GM21737 (cell line): Measurements from ENCODE around the gene CSK.

Source experiments
- ATAC-seq: cut with Tn5 transposase; IDR thresholded peaks from one replicate; pipeline ENCODE4 v1.9.1; 2021; ENCODE audit warnings: mild to moderate bottlenecking, moderate library complexity; ENCODE audit not compliant: unreplicated experiment

Gene CSK

DNA sequence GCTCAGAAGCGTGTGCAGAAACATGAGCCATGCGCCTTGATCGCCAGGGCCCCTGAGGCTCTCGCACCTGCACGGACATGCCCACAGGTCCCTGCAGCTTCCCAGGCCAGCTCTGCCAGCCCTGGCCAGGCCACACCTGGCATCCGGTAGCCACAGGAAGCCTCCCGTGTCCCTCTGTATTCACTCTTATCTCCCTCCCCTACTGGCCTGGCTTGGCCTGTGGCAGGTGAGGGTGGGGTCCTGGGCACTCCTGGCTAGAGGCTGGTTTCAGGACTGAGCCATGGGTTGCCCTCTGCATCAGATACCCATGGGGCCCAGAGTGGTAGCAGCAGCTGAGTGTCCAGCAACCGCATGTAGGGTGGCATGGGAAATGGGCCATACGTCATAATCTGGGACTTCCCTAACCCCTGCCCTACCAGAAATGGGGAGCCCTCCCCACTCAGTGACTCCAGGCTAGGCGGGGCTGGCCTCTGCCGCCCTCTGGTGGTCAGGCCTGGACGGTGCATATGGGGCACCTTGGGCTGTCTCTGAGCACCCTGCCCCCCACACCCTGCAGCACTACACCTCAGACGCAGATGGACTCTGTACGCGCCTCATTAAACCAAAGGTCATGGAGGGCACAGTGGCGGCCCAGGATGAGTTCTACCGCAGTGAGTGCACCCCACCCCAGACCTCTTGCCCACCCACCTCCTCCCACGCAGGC lies 18.1 kb downstream of the CSK start:
- peak; percentile 57 for ATAC-seq

DNA sequence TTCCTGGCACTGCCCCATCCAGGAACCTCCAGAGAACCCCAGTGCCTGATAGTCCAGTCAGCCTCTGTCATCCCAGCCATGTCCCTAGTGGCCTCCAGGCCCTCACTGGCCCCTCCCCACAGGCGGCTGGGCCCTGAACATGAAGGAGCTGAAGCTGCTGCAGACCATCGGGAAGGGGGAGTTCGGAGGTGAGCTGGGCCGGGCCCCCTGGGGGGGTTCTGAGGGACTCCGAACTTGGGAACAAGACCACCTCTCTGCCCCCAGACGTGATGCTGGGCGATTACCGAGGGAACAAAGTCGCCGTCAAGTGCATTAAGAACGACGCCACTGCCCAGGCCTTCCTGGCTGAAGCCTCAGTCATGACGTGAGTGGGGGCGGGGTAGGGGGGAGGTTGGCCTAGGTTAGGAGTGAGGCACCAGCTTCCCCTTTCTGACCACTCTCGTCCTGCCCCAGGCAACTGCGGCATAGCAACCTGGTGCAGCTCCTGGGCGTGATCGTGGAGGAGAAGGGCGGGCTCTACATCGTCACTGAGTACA lies 18.7 kb downstream of the CSK start:
- ATAC-seq = no peak

DNA sequence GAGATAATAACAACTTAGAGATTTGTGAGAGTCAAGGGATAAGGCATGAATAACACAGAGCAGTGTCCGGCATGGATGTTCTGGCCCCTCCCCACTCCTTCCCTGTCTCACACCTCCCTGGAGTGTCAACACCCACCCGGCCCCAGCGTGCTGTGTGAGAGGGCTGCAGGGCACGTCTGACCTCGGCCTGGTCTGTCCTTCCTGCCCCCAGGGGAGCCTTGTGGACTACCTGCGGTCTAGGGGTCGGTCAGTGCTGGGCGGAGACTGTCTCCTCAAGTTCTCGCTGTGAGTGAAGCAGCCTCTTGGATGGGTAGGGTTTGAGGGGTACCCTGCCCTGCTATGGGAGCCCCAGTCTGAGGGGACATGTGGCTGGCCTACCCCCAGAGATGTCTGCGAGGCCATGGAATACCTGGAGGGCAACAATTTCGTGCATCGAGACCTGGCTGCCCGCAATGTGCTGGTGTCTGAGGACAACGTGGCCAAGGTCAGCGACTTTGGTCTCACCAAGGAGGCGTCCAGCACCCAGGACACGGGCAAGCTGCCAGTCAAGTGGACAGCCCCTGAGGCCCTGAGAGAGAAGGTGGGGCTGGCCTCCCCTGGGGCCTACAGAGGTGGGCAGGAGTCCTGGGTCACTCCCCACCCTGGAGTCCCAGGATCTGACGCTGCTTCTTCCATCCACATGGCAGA lies 19.6 kb downstream of the CSK start:
- ATAC-seq = no peak

DNA sequence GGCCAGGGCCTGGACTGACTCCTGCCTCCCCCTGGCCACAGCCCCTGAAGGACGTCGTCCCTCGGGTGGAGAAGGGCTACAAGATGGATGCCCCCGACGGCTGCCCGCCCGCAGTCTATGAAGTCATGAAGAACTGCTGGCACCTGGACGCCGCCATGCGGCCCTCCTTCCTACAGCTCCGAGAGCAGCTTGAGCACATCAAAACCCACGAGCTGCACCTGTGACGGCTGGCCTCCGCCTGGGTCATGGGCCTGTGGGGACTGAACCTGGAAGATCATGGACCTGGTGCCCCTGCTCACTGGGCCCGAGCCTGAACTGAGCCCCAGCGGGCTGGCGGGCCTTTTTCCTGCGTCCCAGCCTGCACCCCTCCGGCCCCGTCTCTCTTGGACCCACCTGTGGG lies 20.4 kb downstream of the CSK start:
- ATAC-seq = no peak

DNA sequence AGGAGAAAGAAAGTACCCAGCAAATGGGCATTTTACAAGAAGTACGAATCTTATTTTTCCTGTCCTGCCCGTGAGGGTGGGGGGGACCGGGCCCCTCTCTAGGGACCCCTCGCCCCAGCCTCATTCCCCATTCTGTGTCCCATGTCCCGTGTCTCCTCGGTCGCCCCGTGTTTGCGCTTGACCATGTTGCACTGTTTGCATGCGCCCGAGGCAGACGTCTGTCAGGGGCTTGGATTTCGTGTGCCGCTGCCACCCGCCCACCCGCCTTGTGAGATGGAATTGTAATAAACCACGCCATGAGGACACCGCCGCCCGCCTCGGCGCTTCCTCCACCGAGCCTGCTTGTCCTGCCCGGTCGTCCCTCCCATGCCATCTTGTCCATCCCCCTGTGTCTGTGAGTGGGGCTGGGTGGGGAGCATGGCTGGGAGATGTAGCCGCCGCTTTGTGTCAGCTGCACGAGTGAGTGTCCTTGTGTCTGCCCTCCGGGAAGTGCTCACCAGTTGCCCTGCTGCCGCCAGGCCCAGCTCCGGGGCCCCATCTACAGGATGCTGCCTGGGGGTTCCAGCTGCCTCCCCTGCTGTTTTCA lies 21.1 kb downstream of the CSK start:
- ATAC-seq = no peak

DNA sequence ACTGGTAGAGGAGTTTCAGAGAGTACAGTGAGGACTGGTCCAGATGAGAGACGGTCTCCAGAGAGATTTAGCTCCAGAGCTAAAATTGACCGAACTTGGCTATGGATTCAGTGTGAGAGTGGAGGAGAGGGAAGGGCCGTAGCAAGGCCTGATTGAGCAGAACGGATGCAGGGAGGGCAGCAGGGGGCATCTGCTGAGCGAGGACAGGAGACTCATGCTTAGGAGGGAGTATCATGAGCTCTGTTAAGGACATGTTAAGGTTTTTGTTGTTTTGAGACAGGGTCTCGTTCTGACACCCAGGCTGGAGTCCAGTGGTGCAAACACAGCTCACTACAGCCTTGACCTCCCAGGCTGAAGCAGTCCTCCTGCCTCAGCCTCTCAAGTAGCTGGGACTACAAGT lies 23.1 kb downstream of the CSK start:
- ATAC-seq = no peak

DNA sequence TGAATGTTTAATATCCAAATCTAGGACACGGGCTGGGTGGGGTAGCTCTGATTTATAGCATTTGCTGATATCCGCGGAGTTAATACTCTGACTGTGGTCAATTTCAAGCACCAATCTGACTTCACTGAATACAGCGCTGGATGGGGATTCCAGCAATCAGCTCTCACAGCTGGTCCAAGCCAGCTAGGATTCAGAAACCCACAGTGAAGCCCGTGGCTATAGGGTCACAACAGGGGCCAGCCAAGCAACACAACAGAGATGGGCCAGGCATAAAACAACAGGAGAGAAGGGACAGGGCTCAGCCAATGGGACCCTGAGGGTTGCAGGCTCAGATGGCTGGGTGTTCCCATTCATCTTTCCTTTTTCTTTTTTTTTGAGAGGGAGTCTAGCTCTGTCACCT lies 25.4 kb downstream of the CSK start:
- no peak for ATAC-seq

DNA sequence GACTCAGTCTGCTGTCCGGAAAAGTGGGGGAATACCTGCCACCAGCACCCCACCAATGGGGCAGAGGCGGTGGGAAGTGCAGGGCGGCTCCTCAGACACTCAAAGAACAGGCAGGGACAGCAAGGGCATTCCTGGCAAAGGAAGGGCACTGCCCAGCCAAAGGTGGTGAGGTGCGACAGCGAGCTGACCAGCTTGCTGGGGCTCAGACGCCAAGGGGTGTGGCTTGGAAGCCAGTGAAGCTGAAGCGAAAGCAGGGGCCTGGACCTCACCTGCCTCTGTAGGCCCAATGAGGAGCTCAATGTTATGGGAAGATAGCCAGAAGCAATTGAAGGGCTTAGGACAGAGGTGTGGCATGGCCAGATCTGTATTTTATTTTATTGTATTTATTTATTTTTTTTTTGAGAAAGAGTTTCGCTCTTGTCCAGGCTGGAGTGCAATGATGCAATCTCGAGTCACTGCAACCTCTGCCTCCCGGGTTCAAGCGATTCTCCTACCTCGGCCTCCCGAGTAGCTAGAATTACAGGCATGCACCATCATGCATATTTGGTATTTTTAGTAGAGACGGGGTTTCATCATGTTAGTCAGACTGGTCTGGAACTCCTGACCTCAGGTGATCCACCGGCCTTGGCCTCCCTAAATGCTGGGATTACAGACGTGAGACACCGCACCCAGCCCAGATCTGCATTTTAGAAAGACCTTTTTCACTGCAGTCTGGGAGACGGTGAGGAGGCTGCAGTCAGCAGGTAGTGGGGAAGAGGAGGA lies 26.4 kb downstream of the CSK start:
- no peak for ATAC-seq

DNA sequence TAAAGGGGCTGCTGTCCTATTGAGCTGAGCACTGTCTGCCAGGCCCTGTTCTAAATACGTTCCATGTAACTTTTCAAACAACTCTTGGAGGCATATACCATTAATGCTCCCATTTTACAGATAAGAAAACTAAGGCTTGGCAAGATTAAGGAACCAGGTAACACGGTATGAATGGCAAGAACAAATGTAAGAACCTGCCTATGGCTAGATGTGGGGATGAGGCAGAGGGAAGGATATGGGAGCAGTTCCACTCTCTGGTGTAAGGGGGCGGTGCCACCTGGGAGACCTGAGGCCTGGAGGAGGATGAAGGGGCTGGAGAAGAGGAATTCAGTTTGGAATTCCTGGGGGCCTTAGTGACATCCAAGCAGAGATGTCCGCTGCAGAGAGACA lies 27.0 kb downstream of the CSK start:
- no peak for ATAC-seq

GRCh38 chr15:74809242-74809641 lies 27.4 kb downstream of the CSK start:
- no peak for ATAC-seq

DNA sequence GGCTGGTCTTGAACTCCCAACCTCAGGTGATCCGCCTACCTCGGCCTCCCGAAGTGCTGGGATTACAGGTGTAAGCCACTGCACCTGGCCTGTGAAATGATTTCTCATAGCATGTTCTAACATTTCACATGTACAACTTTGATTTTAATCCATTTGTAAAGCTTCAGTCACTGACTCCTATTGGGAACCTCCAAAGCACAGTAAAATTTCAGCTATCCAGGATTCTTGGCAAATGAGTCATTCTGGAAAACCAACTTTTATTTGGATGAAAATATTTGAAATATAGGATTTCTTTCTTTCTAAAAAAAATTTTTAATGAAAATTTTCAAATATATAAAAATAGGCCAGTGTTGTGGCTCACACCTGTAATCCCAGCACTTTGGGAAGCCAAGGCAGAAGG lies 28.1 kb downstream of the CSK start:
- ATAC-seq = no peak

DNA sequence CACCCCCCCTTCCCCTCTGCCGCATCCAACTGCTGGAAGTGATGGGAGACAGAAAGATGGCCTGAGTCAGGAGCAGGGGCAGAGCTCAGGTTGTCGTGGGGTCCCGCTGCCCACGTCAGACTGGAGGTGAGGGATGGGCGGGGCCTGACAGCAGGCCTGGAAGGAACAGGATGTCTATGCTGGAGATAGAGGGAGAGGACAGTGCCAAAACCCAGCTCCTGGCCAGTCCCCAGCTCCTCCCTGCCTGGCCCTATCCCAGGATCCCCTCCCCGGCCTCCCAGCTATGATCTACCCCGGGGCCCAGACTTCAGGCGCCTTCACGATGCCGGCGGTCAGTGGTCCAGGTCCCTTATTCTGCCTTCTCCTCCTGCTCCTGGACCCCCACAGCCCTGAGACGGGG lies 30.7 kb downstream of the CSK start, which contains the start of gene LMAN1L:
TSS of gene LMAN1L (plus strand) at position 303 of the 400 bp plus-strand sequence. CDS start at position 323, 20 bp downstream.
- no peak for ATAC-seq

GRCh38 chr15:74815121-74815934 lies 33.4 kb downstream of the CSK start:
- ATAC-seq = no peak

- no peak for ATAC-seq
Observed at GRCh38 chr15:74815961-74816360, 34.1 kb downstream of the CSK start.

GRCh38 chr15:74816624-74817369 lies 34.9 kb downstream of the CSK start:
- ATAC-seq = no peak

GRCh38 chr15:74817370-74817737 lies 35.5 kb downstream of the CSK start:
- ATAC-seq = no peak

GRCh38 chr15:74820056-74820455 lies 38.2 kb downstream of the CSK start:
- ATAC-seq = no peak

DNA sequence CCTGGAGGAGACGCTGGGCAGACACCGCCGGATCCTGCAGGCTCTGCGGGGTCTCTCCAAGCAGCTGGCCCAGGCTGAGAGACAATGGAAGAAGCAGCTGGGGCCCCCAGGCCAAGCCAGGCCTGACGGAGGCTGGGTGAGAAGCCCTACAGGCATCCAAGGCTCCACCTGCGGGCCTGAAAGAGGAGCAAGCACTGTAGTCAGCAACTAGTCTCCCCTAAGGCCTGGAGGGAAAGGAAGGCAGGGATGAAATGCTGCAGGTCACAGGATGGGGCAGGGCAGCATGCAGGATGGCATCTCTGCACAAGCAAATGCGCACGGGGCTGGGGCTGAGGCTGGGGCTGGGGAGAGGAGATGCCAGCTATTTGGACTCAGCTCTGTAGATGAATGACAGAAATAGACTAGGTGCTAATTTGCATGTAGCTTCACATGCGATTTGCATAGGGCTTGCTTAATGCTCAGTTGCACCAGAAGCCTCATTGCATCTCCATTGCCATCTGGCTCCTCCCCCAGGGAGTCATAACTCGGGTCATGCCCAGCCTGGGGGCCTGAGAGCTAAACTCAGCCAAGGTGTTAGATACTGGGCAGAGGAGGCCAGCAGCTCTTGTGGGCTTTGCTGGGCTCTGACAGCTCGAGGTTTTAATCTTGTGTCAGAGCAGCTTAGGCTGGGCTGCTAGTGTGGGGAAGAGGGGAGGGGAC lies 39.4 kb downstream of the CSK start:
- no peak for ATAC-seq

GRCh38 chr15:74821790-74822158 lies 39.9 kb downstream of the CSK start:
- no peak for ATAC-seq
